CD4-positive, alpha-beta T cell (primary cell): Measurements from ENCODE around the gene ARHGAP42. TPM values are rescaled to one million over a fixed set of nuclear protein-coding genes. Genes with fewer than 3 reads are reported as not detected.

ENCODE experiments used
- ATAC-seq: fragments of 200-7000 bp; cut with Tn5 transposase; one replicate; pipeline ENCODE4 v1.10.0; 2022; ENCODE audit warnings: mild to moderate bottlenecking; ENCODE audit not compliant: poor library complexity
- CTCF ChIA-PET: fragments of 350-600 bp; sonication (Branson Sonifier 250); formaldehyde crosslinking; loops from one replicate; lab custom pipeline; 2021; ENCODE audit warnings: antibody characterized with exemption, inconsistent platforms; lab: Charles Lee
- POLR2A ChIA-PET: fragments of 350-600 bp; sonication (Branson Sonifier 250); formaldehyde crosslinking; loops from one replicate; lab custom pipeline; 2021; ENCODE audit warnings: antibody characterized with exemption, inconsistent platforms; lab: Charles Lee
- DNase-seq, 14 experiments: peaks; one replicate each; pipeline ENCODE4 v3.0.0-alpha.2; 2013 to 2020; ENCODE audit warnings: mixed read lengths in 2 of 14
- H3K27ac ChIP-seq, 2 donors: one replicate each; pipeline versions ENCODE4 v1.5.1 to v1.7.0; 2013; ENCODE audit warnings: low read length in 2 of 2, low read depth in 1 of 2, mild to moderate bottlenecking in 1 of 2
- H3K27me3 ChIP-seq, 2 experiments: 1 replicate in 1 of 2; 2 replicates in 1 of 2; pipeline versions ENCODE4 v1.6.1 to v1.7.0; 2013; ENCODE audit warnings: low read length in 2 of 2, control low read depth in 1 of 2, mild to moderate bottlenecking in 1 of 2, moderate library complexity in 1 of 2; ENCODE audit not compliant: insufficient read depth in 2 of 2, control insufficient read depth in 1 of 2
- H3K36me3 ChIP-seq: one replicate; pipeline ENCODE4 v1.6.1; 2013; ENCODE audit warnings: low read length, control low read depth; ENCODE audit not compliant: insufficient read depth
- H3K4me1 ChIP-seq: one replicate; pipeline ENCODE4 v1.6.1; 2013; ENCODE audit warnings: low read length, control low read depth; ENCODE audit not compliant: insufficient read depth
- H3K4me3 ChIP-seq: one replicate; pipeline ENCODE4 v1.5.1; 2013; ENCODE audit warnings: mild to moderate bottlenecking, low read length, moderate library complexity
- H3K9me3 ChIP-seq, 2 experiments: 1 replicate in 1 of 2; 2 replicates in 1 of 2; pipeline versions ENCODE4 v1.6.1 to v1.7.0; 2013; ENCODE audit warnings: low read length in 2 of 2, mild to moderate bottlenecking in 2 of 2, control low read depth in 1 of 2, moderate library complexity in 1 of 2; ENCODE audit not compliant: control insufficient read depth in 1 of 2, insufficient read depth in 1 of 2
- H3K27ac Mint-ChIP-seq: one replicate; pipeline ENCODE4 v1.8.0; 2020; ENCODE audit warnings: mixed read lengths
- H3K27me3 Mint-ChIP-seq: one replicate; pipeline ENCODE4 v1.8.0; 2021; ENCODE audit warnings: mixed read lengths
- H3K36me3 Mint-ChIP-seq: one replicate; pipeline ENCODE4 v1.8.0; 2021; ENCODE audit warnings: low read depth, mixed read lengths
- H3K4me1 Mint-ChIP-seq: one replicate; pipeline ENCODE4 v1.8.0; 2021; ENCODE audit warnings: low read depth, mixed read lengths
- H3K4me3 Mint-ChIP-seq: one replicate; pipeline ENCODE4 v1.8.0; 2020; ENCODE audit warnings: mild to moderate bottlenecking, mixed read lengths
- H3K9me3 Mint-ChIP-seq: one replicate; pipeline ENCODE4 v1.8.0; 2020; ENCODE audit warnings: mixed read lengths
- CTCF ChIP-seq: fragments of 200-600 bp; IDR thresholded peaks from one replicate; pipeline ENCODE4 v1.8.0; 2022; ENCODE audit warnings: antibody characterized with exemption, mild to moderate bottlenecking
- intact Hi-C, 2 experiments: fragments of 100-400 bp; cut with DNase I in 1 of 2; cut with micrococcal nuclease in 1 of 2; formaldehyde crosslinking; loops; one replicate each; pipeline versions ENCODE4 v1.15.1 to v1.9.0; 2023 to 2025; cut with DNase I, micrococcal nuclease
- total RNA-seq, 174 experiments: library from RNA in 2 of 174; stranded (reverse) in 2 of 174; gene quantifications; one replicate each; pipeline ENCODE4 v1.2.3 and lab custom pipeline; 2021 to 2026

Gene ARHGAP42
- total RNA-seq, 2 experiments from 2014 or later: not detected

DNA sequence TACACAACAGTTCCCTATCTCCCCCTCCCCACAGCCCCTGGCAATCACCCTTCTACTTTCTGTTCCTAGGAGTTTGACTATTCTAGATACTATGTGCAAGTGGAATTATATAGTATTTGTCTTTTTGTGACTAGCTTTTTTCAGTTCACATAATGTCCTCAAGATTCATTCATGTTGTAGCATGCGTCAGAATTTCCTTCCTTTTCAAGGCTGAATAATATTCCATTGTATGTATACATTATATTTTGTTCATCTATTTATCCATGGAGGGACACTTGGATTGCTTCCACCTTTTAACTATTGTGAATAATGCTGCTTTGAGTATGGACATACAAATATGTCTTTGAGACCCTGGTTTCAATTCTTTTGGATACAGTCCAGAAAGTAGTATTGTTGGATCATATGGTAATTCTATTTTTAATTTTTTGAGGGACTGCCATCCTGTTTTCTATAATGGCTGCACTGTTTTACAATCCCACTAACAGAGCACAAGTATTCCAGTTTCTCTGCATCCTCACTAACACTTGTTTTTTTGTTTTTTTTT is 128.8 kb downstream of the ARHGAP42 start:
- ChIA-PET POLR2A (no interaction called here), CTCF (no interaction called here)
- Histone ChIP-seq H3K27ac (no peak overlapping the region), H3K4me3 (no peak overlapping the region), H3K4me1 (no peaks in the 10 kb centered on the region), H3K36me3 (no peaks in the 10 kb centered on the region), H3K9me3 (peaks cover 0 to 11% of the 10 kb centered on the region in 2 experiments), H3K27me3 (no peaks in the 10 kb centered on the region)
- no peaks in the 10 kb centered on the region for H3K36me3 Mint-ChIP-seq
- no peak overlapping the region for H3K27ac Mint-ChIP-seq
- no peak overlapping the region for H3K4me3 Mint-ChIP-seq
- ATAC-seq: no peak
- H3K27me3 Mint-ChIP-seq: no peaks in the 10 kb centered on the region
- DNase-seq: no peak
- intact Hi-C loops: no loop called here
- peaks cover 2% of the 10 kb centered on the region for H3K9me3 Mint-ChIP-seq
- TF ChIP-seq CTCF: no peak
- no peaks in the 10 kb centered on the region for H3K4me1 Mint-ChIP-seq

GRCh38 chr11:100816823-100817222 is 129.7 kb downstream of the ARHGAP42 start:
- no peak for DNase-seq
- H3K9me3 Mint-ChIP-seq: peaks cover 2% of the 10 kb centered on the region
- Histone ChIP-seq H3K27ac (no peak overlapping the region), H3K4me1 (no peaks in the 10 kb centered on the region), H3K9me3 (peaks cover 0 to 3% of the 10 kb centered on the region in 2 experiments), H3K27me3 (no peaks in the 10 kb centered on the region), H3K4me3 (no peak overlapping the region), H3K36me3 (no peaks in the 10 kb centered on the region)
- no peak for ATAC-seq
- no peaks in the 10 kb centered on the region for H3K36me3 Mint-ChIP-seq
- POLR2A ChIA-PET: no interaction called here
- H3K4me3 Mint-ChIP-seq: no peak overlapping the region
- H3K27me3 Mint-ChIP-seq: no peaks in the 10 kb centered on the region
- intact Hi-C loops: no loop called here
- no peak for TF ChIP-seq CTCF
- CTCF ChIA-PET: no interaction called here
- no peaks in the 10 kb centered on the region for H3K4me1 Mint-ChIP-seq
- H3K27ac Mint-ChIP-seq: no peak overlapping the region

DNA sequence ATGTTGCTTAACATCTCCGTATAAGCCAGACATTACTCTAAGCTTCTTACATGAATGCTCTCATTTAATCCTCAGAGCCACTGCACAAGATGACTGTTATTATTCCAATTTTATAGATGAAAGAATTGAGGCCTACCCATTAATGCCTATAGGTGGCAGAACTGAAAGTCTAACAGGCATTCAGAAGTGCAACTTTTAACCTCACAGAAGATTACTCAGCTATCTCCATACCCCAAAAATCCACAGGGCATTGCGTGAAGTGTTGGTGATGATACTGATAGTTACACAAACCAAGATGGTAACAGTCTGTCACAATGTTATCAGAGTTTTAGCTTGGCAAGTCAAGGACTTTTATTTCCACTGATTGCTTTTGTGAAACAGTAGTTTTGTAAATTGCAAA is 130.5 kb downstream of the ARHGAP42 start:
- Mint-ChIP-seq H3K36me3 (no peaks in the 10 kb centered on the region), H3K4me1 (no peaks in the 10 kb centered on the region), H3K9me3 (peaks cover 2% of the 10 kb centered on the region), H3K4me3 (no peak overlapping the region), H3K27me3 (no peaks in the 10 kb centered on the region), H3K27ac (no peak overlapping the region)
- ChIA-PET CTCF (no interaction called here), POLR2A (no interaction called here)
- DNase-seq: no peak
- no peak overlapping the region for H3K4me3 ChIP-seq
- H3K36me3 ChIP-seq: no peaks in the 10 kb centered on the region
- no peak for TF ChIP-seq CTCF
- intact Hi-C loops: no loop called here
- ATAC-seq: no peak
- H3K27me3 ChIP-seq: no peaks in the 10 kb centered on the region
- H3K9me3 ChIP-seq: peaks cover 0 to 3% of the 10 kb centered on the region in 2 experiments
- H3K4me1 ChIP-seq: no peaks in the 10 kb centered on the region
- H3K27ac ChIP-seq: no peak overlapping the region
